ENCODE results near the gene THAP4.

The THAP4 gene

DNA sequence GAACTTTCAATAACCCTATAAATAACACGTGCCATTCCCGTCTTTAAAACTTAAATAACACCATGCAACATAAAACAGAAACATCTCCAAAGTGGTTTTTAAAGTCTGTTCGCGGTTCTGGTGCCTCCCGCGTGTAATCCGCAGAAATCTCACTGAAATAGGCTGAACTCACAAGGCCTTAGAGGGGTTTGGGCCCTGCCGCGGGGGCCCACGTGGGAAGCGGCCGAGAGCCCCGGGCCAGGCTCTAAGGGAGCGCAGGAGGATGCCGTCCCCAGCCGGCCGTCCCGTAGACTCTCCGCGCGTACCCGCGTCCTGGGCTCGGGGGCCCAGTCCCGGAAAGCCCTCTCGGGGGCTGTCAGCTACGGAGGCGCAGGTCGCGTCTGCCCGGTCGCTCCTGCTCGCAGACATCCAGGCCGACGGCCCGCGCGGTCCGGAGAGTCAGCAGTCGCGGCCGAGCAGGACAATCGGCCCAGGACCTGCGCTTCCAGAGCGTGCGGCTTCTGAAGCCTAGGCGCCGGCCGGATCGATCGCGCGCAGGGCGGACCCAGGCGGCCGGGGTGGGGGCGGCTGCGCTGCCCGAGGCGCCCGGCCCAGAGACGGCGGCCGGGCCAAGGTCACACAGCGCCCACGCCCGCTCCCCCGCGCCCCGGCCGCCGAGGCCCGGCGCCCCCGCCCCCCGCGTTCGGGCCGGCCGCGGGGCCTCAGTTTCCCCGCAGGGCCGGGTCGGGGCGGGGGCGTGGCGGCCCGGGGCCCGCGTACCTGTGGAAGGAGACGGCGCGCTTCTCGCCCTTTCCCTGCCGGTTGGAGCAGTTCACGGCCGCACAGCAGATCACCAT is 558 bp downstream of the THAP4 start:
- DNase-seq, result peak; percentile 35

DNA sequence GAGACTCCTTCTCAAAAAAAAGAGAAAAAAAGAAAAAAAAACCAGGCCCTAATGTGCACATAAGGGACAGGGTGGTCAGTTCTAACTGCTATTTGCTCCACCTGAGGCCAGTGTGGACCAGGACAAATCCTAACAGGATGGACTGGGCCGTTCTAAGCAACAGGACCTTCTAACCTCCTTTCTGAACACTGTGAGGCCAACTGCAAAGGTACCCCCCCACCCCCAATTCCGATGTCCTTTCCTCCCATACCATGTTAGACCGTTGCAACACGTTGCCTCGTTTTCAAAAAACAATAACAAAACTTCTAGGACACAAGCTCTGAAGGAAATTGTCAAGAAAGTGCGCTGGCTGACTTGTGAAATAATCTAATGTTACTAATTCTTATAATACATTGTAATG is 1.2 kb downstream of the THAP4 start:
- DNase-seq, result no peak

DNA sequence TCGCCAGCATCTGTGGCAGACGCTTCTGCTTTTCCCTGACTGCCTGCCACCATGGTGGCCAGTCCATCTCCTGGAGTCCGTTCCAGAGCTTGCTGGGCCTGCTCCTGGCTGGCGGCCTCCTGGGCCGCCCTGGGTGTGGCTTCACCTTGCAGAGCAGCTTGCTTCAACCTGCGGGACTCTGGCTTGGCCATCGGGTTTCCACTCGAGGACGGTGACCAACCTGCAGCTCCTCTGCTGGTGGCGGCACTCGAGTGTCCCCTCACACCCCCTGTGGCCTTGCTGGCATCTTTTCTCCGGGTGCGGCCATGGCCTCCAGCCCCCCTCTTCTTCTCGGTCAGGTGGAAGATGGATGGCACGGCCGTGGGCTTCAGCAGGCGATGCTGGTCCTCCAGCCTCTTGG is 3.4 kb downstream of the THAP4 start:
- DNase-seq, result no peak

DNA sequence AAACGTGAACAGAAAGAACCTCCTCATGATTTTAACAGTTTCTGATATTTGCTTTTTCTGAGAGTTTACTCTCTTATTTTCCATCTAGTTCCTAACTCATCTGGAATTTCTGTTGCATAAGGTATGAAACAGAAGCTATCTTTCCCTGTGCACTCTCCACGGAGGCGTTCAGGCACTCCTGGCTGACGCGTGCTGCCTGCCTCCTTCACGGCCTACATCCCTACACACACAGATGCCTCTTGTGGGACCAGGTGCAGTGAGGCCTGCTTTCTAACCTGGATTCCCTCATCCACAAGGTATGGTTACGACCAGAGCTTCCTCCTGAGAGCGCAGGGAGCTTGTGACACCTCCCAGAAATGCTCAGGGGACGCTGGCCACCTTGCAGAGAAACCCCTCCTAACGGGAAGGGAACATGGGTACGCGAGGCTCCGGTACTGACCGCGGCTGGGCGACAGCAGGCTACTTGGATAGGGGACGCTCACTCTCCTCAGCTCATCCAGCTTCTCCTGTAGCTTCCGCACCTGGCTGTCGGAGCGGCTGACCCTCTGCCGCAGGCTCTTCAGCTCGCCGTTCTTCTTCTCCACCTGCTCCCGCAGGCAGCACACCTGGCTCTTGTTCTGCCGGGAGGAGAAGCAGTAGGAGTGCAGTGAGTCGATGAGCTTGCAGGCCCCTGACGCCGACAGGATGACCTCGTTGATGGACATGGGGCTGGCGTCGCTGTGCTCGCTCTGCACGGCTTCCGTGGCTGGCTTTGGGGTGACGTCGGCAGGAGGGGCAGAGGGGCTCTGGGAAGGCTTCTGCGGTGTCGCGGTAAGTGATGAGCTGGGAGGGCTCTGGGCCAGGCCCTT is 4.3 kb downstream of the THAP4 start:
- no peak for DNase-seq

DNA sequence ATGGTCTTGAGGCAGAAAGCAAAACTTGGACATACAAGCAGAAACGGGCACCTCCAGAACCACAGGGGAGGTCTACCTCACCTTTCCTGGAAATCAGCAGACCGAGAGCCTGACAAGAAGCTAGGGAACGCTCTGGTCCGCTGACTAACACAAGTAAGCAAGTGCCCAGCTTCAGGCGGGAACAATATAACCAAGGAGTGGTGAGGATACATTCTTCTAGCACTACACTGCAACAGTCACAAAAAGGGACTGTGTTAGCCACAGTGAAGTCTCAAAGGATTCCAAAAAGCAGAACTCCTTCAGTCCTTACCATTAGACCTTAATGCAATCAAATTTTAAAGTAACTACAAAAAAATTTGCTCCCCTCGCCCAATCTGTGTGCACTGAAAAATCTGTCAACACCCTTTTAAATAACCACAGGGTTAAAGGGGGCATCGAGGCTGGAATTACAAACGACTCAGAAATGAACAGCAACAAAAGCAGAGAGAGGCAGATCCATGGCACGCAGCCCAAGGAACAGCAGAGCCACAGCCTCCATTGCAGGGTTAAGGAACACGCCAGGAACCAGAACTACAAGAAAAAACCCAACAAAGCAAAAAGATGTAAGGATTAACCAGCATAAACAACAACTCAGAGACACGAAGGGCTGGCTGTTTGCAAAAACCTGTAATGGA is 7.1 kb downstream of the THAP4 start:
- no peak for DNase-seq

DNA sequence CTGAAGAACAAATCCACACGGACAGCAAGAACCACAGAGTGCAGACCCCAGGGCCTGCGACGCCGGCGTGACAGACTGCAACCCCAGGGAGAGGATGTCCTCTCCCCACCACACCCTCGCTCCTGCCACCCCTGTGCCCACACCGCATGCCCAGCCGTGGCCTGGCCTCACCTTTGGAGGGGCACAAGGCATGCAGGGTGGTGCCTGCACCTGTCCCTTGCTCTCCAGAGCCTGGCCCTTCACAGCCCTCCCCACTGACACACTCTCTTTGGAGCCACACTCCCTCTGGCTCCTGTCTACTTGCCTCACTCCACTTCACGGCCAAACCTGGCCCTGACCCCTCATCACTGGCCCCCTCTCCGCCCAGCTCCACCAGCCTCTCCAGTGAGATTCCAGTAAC is 9.3 kb downstream of the THAP4 start:
- no peak for DNase-seq

DNA sequence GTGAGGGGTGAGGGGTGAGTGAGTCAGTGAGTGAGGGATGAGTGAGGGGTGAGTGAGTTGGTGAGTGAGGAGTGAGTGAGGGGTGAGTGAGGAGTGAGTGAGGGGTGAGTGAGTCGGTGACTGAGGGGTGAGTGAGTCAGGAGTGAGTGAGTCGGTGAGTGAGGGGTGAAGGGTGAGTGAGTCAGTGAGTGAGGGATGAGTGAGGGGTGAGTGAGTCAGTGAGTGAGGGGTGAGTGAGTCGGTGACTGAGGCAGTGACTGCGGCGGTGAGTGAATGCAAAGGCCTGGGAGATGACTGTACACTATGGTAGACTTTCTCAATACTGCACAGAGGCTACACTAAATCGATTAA is 16.6 kb downstream of the THAP4 start:
- peak; percentile 52 for DNase-seq

DNA sequence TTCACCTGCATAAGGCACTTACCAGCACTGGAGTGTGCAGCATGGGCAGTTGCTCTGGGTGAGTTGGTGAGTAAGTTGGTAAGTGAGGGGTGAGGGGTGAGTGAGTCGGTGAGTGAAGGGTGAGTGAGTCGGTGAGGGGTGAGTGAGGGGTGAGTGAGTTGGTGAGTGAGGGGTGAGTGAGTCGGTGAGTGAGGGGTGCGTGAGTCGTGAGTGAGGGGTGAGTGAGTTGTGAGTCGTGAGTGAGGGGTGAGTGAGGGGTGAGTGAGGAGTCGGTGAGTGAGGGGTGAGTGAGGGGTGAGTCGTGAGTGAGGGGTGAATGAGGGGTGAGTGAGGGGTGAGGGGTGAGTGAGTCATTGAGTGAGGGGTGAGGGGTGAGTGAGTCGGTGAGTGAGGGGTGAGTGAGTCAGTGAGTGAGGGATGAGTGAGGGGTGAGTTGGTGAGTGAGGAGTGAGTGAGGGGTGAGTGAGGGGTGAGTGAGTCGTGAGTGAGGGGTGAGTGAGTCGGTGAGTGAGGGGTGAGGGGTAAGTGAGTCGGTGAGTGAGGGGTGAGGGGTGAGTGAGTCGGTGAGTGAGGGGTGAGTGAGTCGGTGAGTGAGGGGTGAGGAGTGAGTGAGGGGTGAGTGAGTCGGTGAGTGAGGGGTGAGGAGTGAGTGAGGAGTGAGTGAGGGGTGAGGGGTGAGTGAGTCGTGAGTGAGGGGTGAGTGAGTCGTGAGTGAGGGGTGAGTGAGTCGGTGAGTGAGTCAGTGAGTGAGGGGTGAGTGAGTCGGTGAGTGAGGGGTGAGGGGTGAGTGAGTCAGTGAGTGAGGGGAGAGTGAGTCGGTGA is 17.1 kb downstream of the THAP4 start:
- DNase-seq, result no peak

DNA sequence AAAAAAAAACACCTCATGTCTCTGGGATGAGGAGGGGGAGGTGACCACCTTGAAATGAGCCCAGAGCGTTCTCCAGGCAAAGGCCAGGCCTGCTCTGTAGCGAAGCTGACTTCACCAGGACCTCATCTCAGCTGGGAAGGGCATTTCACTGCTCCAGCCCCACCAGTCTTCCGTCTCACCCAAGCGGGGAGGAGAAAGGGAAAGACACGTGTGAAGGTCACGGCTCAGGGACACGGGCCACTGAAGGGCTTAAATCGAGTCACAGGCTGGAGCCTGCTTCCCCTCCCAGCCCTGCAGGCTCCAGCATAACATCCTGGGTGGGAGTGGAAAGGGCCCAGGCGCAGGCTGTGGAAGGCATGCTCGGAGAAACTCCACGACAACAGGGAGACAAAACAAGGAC is 18.1 kb downstream of the THAP4 start:
- DNase-seq, result no peak

DNA sequence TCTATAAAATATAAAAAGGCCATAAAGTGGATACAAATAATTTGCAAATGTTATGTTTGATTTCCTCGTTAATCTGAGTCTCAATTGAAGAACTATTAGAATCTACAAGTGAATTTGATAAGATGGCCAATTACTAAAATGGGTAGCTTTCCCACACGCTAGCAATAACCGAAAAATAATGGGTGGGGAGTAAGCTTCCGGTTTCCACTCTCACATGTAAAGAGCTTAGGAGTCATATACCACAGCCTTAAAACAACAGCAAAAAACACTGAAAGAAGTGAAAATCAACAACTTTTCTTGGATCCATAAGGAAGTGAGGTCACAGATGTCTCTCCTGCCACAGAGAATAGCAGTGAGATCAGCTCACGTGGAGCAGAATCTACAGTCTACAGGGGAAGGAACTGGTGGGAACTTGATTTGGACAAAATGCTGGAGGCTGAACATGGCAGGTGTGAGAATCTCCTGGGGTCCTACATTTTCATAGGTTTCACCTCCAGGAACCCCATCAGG is 18.6 kb downstream of the THAP4 start:
- DNase-seq, result no peak

DNA sequence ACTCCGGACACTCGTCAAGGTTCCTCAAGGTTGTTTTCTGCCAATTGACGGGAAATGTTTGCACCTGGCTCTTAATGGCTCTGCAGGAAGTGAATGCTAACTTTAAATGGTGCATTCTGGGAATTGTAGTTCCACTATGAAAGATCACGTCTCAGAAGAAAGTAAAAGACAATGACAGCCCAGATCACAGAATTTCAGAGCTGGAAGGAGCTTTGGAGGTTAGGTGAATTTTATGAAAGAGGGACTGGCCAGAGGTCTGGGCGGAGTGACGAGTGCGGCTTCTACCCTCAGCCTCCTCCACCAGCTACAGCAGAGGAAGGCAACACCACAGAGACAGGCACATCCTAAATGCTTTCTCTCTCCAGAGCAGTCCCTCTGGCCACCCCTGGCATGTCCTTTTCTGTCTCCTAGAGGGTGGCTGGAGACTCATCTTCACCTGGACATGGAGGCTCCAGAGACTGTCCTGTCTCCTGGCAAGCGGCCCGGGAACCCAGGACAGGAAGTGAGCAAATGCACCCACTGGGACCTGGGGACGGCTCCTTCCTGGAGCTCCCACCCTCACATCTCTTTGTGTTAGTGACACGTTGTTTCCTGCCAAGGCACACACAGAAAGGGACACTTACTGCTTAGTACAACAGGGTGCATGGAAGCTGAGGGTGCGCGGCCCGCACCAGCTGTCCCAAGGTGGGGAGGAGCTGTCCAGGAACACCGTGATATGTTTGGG is 19.4 kb downstream of the THAP4 start:
- no peak for DNase-seq

DNA sequence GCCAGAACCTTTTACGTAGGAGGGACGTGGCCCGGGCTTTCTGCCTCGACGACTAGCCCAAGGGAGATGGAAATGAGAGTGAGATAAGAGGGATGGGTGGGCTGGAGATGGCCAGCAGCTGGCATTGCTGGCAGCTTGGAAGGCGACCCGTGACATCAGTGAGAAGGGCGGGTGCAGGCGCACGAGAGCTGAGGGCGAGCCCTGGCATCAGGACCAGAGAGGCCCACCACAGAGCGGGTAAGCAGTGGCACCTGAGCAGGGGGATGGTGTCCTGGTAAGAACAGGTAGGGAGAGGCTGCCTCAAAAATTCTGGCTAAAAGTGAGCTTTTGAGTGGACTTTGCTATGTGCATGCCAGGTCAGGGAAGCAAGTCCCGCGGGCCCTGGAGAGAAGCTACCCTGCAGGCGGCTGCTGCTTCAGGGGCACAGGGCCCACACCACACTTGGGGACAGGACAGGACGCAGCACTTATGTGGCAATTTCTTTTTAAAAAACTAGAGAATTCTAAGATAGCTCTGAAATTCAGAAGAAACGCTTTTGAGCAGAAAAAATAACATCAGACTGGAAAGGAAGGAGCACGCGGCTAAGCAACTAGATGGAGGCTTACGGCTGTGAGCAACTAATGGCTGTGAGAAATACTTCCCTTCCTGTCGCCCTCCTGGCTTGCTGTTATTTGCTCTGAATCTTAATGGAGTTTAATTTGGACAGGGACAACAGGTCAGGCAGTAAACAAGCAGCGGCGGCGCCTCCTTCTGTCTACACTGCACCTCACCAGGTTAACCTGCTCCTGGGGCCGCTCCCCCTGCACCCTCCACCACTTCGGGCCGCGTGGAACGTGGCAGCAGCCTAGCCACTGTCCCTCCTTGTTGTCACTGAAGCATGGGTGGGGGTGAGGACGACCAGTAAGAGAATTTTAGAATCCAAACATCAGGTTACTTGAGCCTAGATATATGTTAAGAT is 20.5 kb downstream of the THAP4 start:
- DNase-seq, result no peak

DNA sequence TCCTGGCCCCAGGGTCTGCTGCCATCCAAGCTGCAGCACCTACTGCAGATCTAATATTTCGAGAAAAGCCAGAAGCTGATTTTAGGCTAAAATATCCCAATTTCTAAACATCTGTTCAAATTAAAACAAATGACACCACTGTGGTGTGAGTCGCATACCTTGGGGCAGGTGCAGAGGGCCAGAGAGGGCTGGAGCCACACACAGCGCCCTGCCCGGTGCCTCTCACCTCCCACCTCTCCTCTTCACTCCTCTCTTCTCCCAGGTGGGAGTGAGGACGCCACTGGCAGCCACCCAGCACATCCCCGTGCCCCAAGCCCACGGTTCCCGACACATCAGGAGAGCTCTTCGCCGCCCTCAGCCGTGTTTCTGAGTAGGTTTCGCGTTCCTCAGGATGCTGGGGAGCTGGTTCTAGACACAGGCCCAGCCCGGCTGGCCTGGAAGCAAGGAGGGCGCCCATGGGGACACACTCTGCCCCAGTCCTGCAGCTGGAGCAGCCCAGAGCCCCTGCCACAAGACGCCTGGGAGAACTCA is 21.4 kb downstream of the THAP4 start:
- DNase-seq, result no peak

DNA sequence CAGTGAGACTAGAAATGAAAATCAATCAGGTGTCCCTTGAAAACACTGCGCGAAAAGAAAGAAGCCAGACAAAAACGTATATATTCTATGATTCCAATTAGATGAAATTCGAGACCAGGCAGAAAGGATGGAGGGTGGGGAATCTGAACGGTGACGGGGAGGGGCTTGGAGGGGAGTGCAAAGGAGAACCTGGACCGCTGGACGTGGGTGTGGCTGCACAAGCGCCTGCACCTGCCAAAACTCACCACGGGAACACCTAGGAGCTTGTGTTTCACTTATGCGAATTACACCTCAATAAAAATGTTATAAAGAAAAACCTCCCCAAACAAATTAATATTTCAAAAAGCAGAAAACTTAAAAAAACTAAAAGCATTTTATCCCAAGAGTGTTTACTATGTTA is 21.9 kb downstream of the THAP4 start:
- DNase-seq, result no peak

DNA sequence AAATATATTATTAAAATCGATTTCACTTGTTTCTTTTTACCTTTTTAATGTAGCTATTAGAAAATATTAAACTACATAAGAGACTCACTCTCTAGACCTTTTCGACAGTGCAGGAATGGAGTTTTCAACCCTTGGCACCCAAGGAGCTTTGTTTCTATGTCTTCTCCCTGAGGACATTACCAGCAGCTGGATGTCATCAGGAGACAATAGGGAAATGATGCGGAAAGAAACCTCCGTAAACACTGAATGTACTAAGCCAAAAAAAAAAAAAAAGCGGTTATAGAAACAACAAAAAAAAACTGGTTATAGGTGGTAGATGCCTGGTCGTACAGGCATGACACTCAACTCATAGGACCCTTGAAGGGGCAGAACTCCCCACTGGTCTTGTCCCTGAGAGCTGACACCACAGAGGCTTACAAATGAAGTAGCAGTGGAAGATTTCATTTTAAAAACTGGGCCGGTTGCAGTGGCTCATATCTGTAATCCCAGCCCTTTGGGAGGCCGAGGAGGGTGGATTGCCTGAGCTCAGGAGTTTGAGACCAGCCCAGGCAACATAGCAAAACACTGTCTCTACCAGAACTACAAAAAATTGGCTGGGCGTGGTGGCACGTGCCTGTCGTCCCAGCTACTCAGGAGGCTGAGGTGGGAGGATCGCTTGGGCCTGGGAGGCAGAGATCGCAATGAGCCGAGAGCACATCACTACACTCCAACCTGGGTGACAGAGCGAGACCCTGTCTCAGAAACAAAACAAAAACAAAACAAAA is 23.8 kb downstream of the THAP4 start:
- DNase-seq, result no peak

DNA sequence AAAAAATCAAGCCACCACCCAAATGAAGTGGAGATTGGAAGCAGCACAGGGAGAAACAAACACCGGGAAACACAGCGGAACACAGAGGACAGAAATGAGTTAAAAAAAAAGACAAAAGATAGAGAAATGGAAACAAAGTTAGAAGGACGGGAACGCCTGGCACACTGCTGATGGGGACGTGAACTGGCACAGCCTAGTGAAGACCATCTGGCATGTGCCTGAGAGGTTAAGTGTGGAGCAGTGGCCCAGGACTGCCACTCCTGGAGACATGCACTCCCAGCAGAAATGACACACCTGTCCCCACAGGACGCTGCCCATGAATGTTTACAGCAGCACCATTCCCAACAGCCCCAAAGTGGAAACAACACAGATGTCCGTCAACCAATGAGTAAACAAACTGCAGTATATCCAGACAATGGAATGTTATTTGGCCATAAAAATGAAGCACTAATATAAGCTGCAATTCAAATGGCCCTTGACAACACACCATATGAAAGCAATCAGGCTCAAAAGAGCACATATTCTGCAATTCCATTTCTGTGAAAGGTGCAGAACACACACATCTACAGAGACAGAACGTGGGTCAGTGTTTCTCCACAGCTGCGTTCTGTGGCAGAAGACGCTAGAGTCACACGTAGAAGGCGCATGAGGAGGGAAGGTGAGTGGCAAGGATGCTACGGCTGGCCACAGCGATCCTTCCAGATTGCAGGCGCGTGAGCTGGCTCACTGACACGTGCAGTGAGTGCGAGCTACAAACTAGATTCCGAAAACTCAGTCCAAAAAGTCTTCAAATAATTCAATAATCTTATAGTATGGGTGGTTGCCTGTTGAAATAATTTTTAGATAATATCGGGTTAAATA is 24.6 kb downstream of the THAP4 start:
- no peak for DNase-seq

DNA sequence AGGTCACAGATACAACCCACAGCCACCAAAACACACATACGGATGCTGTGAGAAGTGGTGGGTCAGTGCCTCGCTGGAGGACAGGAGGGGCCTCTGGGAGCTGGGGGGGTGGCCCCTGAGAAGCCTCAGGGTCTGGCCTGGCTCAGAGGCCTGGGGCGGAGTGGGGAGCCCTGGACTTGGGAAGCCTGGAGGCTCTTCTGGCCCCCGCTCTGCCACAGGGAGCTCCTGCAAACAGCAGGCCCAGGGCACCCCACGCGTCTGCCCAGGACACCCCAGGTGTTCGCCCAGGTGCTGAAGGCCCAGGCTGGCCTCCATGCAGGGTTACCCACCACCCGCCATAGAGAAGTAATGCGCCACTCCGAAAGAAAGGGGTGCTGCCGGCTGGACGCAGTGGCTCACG is 25.9 kb downstream of the THAP4 start:
- DNase-seq, result no peak
